Parathyroid adenoma (tissue), 2 donors: ENCODE data around the gene CARD9.

Source experiments
- H2AFZ ChIP-seq: fragments of 300-600 bp; sonication (generic); one replicate; pipeline ENCODE4 v1.7.0; 2017; ENCODE audit warnings: antibody characterized with exemption, mild to moderate bottlenecking
- H3K27ac ChIP-seq: fragments of 300-600 bp; sonication (generic); one replicate; pipeline ENCODE4 v1.7.0; 2017
- H3K27me3 ChIP-seq: fragments of 300-600 bp; sonication (generic); one replicate; pipeline ENCODE4 v1.7.0; 2017; ENCODE audit warnings: low read length; ENCODE audit not compliant: control insufficient read depth, insufficient read depth
- H3K36me3 ChIP-seq: fragments of 300-600 bp; sonication (generic); one replicate; pipeline ENCODE4 v1.7.0; 2017; ENCODE audit warnings: low read length; ENCODE audit not compliant: control insufficient read depth, insufficient read depth
- H3K4me1 ChIP-seq: fragments of 300-600 bp; sonication (generic); one replicate; pipeline ENCODE4 v1.7.0; 2017; ENCODE audit warnings: control low read depth
- H3K4me2 ChIP-seq: fragments of 300-600 bp; sonication (generic); one replicate; pipeline ENCODE4 v1.7.0; 2017; ENCODE audit warnings: low read length
- H3K4me3 ChIP-seq: fragments of 300-600 bp; sonication (generic); one replicate; pipeline ENCODE4 v1.7.0; 2017; ENCODE audit warnings: low read depth, low read length
- H3K79me2 ChIP-seq: fragments of 300-600 bp; sonication (generic); one replicate; pipeline ENCODE4 v1.7.0; 2017; ENCODE audit warnings: control low read depth
- H3K9ac ChIP-seq: fragments of 300-600 bp; sonication (generic); one replicate; pipeline ENCODE4 v1.7.0; 2017; ENCODE audit warnings: mild to moderate bottlenecking
- H3K9me3 ChIP-seq: fragments of 300-600 bp; sonication (generic); one replicate; pipeline ENCODE4 v1.7.0; 2017; ENCODE audit warnings: low read length; ENCODE audit not compliant: control insufficient read depth
- TF ChIP-seq, protein P1 (sequence below): fragments of 300-600 bp; sonication (generic); IDR thresholded peaks from one replicate; pipeline ENCODE4 v1.7.0; 2017; ENCODE audit warnings: antibody characterized with exemption, mild to moderate bottlenecking
- donor health status: primary hyperparathyroidism.

CARD9 gene

DNA sequence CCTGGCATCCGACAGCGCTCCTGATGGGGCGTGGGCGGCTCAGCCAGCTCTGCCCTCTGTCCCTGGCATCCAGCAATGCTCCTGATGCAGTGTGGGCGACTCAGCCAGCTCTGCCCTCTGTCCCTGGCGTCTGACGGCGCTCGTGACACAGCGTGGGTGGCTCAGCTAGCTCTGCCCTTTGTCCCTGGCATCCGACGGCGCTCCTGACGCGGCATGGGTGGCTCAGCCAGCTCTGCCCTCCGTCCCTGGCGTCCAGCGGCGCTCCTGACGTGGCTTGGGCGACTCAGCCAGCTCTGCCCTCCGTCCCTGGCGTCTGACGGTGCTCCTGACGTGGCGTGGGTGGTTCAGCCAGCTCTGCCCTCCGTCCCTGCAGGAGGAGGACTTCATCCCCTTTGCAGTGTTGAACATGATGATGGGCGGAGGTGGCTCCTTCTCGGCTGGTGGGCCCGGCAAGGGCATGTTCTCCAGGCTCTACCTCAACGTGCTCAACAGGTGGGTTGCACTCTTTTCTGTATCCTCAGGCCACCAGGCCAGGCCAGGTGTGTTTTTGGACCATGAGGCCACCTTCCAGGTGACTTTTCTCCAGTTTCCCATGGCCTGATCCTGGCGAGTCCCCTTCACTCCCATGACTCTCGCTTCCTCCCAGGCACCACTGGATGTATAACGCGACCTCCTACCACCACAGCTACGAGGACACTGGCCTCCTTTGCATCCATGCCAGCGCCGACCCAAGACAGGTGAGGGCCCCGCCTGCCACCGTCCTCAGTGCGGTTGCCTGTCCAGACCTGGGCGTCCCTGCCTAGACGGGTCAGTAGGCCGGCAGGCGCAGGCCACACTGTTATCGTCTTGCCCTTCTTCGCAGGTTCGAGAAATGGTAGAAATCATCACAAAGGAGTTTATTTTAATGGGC lies 45.0 kb upstream of the CARD9 start:
- no peaks in the 10 kb centered on the region for H3K4me1 ChIP-seq
- no peaks in the 10 kb centered on the region for H3K9me3 ChIP-seq
- no peak overlapping the region for H3K9ac ChIP-seq
- H3K27ac ChIP-seq: no peak overlapping the region
- no peaks in the 10 kb centered on the region for H3K27me3 ChIP-seq
- H2AFZ ChIP-seq: no peak overlapping the region
- H3K79me2 ChIP-seq: no peaks in the 10 kb centered on the region
- TF ChIP-seq, protein P1, sequence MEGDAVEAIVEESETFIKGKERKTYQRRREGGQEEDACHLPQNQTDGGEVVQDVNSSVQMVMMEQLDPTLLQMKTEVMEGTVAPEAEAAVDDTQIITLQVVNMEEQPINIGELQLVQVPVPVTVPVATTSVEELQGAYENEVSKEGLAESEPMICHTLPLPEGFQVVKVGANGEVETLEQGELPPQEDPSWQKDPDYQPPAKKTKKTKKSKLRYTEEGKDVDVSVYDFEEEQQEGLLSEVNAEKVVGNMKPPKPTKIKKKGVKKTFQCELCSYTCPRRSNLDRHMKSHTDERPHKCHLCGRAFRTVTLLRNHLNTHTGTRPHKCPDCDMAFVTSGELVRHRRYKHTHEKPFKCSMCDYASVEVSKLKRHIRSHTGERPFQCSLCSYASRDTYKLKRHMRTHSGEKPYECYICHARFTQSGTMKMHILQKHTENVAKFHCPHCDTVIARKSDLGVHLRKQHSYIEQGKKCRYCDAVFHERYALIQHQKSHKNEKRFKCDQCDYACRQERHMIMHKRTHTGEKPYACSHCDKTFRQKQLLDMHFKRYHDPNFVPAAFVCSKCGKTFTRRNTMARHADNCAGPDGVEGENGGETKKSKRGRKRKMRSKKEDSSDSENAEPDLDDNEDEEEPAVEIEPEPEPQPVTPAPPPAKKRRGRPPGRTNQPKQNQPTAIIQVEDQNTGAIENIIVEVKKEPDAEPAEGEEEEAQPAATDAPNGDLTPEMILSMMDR: no peak
- no peak overlapping the region for H3K4me2 ChIP-seq
- no peak overlapping the region for H3K4me3 ChIP-seq
- no peaks in the 10 kb centered on the region for H3K36me3 ChIP-seq

DNA sequence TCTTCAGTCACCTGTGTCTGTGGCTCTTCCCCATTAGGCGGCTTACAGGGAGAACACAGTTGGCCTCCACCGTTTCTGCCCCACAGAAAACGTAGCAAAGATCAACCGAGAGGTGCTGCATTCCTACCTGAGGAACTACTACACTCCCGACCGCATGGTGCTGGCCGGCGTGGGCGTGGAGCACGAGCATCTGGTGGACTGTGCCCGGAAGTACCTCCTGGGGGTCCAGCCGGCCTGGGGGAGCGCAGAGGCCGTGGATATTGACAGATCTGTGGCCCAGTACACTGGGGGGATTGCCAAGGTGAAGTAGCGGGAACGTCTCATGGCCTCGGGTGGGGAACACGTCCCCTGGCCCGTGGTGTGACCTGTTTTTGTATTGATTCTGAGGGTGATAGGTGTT lies 43.4 kb upstream of the CARD9 start:
- Histone ChIP-seq H3K79me2 (peaks cover 5% of the 10 kb centered on the region), H3K4me3 (no peak overlapping the region), H3K27ac (no peak overlapping the region), H3K36me3 (no peaks in the 10 kb centered on the region), H3K4me2 (no peak overlapping the region), H2AFZ (no peak overlapping the region), H3K4me1 (no peaks in the 10 kb centered on the region), H3K9ac (no peak overlapping the region), H3K27me3 (no peaks in the 10 kb centered on the region), H3K9me3 (no peaks in the 10 kb centered on the region)
- TF ChIP-seq, protein P1: no peak

GRCh38 chr9:136416427-136416826 lies 43.0 kb upstream of the CARD9 start:
- no peaks in the 10 kb centered on the region for H3K36me3 ChIP-seq
- H3K9ac ChIP-seq: no peak overlapping the region
- no peak overlapping the region for H3K4me3 ChIP-seq
- no peak overlapping the region for H3K27ac ChIP-seq
- H3K79me2 ChIP-seq: peaks cover 9% of the 10 kb centered on the region
- H3K9me3 ChIP-seq: no peaks in the 10 kb centered on the region
- H2AFZ ChIP-seq: no peak overlapping the region
- TF ChIP-seq, protein P1: no peak
- no peak overlapping the region for H3K4me2 ChIP-seq
- H3K27me3 ChIP-seq: no peaks in the 10 kb centered on the region
- H3K4me1 ChIP-seq: no peaks in the 10 kb centered on the region

DNA sequence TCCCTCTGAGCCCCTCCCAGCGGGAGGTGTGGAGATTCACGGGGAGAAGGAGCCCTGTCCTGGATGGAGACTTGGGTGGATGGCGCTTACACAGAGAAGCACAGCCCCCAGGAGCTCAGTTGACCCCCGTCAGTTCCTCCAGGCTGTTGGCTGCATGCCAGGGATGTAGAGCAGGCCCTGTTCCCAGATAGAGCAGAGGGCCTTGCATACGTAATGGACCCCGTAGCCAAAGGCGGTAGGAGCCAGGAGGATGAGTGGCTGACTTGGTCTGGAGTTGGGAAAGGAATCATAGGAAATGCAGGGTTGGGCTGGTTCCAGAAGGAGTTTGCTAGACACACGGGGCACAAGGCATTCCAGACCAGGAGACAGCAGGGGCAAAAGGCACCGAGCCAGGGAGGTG lies 39.5 kb upstream of the CARD9 start:
- Histone ChIP-seq H3K9ac (no peak overlapping the region), H3K4me1 (no peaks in the 10 kb centered on the region), H3K36me3 (no peaks in the 10 kb centered on the region), H3K27me3 (no peaks in the 10 kb centered on the region), H3K27ac (no peak overlapping the region), H3K79me2 (peaks cover 15% of the 10 kb centered on the region), H2AFZ (no peak overlapping the region), H3K9me3 (no peaks in the 10 kb centered on the region), H3K4me2 (no peak overlapping the region), H3K4me3 (no peak overlapping the region)
- TF ChIP-seq, protein P1: no peak

DNA sequence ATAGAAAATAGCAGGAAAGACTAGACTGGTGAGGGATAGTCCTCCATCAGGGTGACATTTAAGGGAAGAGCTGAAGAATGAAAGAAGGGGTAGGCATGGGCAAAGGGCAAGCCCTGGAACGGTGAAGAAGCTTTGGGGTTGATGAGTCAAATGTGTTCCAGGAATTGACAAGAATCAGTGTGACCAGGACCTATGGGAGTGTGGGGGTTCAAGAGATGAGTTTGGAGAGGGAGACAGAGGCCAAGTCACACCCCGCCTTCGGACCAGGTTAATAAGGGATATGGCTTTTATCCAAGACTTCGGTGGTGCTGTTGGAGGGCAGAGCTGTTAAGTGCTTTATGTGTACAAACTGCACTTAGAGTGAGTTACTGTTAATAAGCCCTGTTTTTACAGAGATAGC lies 37.9 kb upstream of the CARD9 start:
- Histone ChIP-seq H3K9me3 (no peaks in the 10 kb centered on the region), H3K4me2 (peak overlapping the region; percentile 95), H3K9ac (no peak overlapping the region), H2AFZ (no peak overlapping the region), H3K36me3 (no peaks in the 10 kb centered on the region), H3K27me3 (no peaks in the 10 kb centered on the region), H3K4me1 (no peaks in the 10 kb centered on the region), H3K4me3 (peak overlapping the region; percentile 84), H3K79me2 (peaks cover 15% of the 10 kb centered on the region), H3K27ac (no peak overlapping the region)
- TF ChIP-seq, protein P1: no peak
